ENCODE results near the gene LNPEP. TPM values are rescaled to one million over a fixed set of nuclear protein-coding genes. Genes with fewer than 3 reads are reported as not detected.

LNPEP gene
- total RNA-seq, result 10 to 100 TPM; 40.4 to 71.8 (median 51.3) TPM

DNA sequence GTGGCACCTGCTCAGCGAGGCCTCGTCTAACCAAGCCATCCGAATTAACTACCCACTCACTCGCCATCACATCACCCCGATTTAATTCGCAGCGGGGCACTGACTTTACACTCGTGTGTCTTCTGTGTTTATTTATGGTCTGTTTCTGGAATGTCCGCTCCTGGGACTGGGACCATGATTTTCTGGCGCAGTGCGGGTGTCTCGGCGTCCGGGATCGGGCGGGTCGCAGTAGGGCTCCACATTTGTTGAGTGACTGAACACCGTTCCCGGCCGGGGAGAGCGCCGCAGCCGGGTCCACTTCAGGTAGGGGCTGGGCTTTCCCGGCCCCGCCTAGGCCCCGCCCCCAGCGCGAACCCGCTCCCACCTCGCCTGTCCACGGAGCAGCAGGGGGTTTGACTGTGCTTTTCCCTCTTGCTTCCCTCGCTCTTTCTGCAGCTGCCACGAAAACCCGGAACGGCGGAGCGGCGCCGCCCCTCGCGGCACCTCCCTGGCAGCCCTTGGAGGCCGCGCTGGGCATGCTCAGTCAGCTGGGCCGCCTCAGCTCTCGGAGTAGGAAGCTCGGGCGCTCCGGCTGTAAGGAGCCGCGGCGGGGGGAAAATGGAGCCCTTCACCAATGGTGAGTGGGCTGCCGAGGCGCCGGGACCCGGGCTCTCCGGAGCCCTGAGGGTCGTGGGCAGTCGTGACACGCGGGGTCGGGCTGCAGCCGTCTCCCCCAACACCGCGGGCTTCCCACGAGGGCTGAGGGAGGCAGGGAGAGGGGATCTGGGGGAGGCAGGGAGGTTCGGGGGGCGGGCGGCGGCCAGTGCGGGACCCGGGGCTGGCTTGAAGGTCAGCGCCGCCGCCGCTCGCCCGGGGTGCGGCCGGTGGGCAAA is at the start of gene LNPEP:
Gene LNPEP, plus strand, starts transcription at position 522 of the 872 bp plus-strand sequence. Its CDS starts 76 bp downstream, at position 598.
- Histone ChIP-seq H3K27me3 (no peaks in the 10 kb centered on the region), H3K9me3 (no peaks in the 10 kb centered on the region), H3K36me3 (no peaks in the 10 kb centered on the region), H3K27ac (peak within 1 kb of the TSS; percentile 94 to 99 (median 97)), H3K4me3 (peak within 1 kb of the TSS; percentile 91 to 98 (median 96)), H3K4me1 (peaks cover 0 to 48% (median 29%) of the 10 kb centered on the region in 4 donors)
- TF ChIP-seq POLR2A (IDR thresholded peaks at IDR 0.05), result peak; percentile 63 to 85
- TF ChIP-seq, protein P1, sequence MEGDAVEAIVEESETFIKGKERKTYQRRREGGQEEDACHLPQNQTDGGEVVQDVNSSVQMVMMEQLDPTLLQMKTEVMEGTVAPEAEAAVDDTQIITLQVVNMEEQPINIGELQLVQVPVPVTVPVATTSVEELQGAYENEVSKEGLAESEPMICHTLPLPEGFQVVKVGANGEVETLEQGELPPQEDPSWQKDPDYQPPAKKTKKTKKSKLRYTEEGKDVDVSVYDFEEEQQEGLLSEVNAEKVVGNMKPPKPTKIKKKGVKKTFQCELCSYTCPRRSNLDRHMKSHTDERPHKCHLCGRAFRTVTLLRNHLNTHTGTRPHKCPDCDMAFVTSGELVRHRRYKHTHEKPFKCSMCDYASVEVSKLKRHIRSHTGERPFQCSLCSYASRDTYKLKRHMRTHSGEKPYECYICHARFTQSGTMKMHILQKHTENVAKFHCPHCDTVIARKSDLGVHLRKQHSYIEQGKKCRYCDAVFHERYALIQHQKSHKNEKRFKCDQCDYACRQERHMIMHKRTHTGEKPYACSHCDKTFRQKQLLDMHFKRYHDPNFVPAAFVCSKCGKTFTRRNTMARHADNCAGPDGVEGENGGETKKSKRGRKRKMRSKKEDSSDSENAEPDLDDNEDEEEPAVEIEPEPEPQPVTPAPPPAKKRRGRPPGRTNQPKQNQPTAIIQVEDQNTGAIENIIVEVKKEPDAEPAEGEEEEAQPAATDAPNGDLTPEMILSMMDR (IDR thresholded peaks at IDR 0.05), result peak in 2 of 5 experiments; percentile 35 to 59
- TF ChIP-seq EP300 (IDR thresholded peaks at IDR 0.05), result peak; percentile 60 to 97
- DNase-seq (ENCODE audit: low spot score in 2 of 2), result peak; percentile 88 to 91
- WGBS, 2 donors, result 1% methylated on average over 59 to 76 of the region's 79 CpGs

DNA sequence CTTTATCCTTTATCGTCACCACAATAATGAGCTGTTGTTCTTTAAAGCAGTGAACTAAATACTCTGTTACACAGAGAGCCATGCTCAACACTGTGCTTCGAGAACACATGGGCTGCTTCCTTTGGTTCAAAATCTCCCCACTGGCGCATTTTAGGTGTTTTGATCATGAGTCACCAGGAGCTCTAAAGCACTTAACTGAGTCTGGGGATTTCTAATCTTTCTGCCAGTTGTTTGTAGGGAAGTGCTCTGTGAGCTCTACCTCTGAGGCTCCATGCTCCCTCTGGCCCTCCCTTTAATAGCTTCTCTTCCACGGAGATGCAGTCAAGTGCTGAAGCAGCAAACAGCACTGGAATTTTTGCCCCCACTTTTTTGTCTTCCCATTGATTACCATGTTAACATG is 42.5 kb upstream of the LNPEP start:
- no peak overlapping the region for H3K27ac ChIP-seq
- no peak for DNase-seq (ENCODE audit: low spot score in 2 of 2)
- no peaks in the 10 kb centered on the region for H3K27me3 ChIP-seq
- 64% methylated on average over 4 of the region's 4 CpGs for WGBS, 2 donors
- no peaks in the 10 kb centered on the region for H3K4me1 ChIP-seq
- H3K9me3 ChIP-seq, result no peaks in the 10 kb centered on the region
- no peak overlapping the region for H3K4me3 ChIP-seq
- TF ChIP-seq, protein P1 (IDR thresholded peaks at IDR 0.05), result no peak
- TF ChIP-seq POLR2A (IDR thresholded peaks at IDR 0.05), result no peak
- no peak for TF ChIP-seq EP300 (IDR thresholded peaks at IDR 0.05)
- H3K36me3 ChIP-seq, result peaks cover 0 to 38% (median 0%) of the 10 kb centered on the region in 3 donors

DNA sequence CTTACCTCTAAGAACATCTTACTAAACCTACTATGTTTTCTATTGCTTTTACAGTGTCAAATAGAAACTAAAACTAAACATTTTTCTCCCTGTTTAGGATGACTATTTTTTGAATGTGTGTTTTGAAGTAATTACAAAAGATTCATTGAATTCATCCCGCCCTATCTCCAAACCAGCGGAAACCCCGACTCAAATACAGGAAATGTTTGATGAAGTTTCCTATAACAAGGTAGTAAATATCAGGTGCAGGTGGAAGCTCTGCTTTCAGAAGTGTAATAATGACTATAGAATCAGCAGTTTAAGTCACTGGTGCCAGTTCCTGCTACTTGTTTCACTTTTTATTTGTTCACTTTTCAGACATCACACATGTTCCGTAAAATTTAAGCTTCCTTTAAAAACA is 39.6 kb upstream of the LNPEP start:
- Histone ChIP-seq H3K27ac (peak overlapping the region in 1 of 4 donors; percentile 47), H3K4me1 (no peaks in the 10 kb centered on the region), H3K27me3 (no peaks in the 10 kb centered on the region), H3K36me3 (peaks cover 0 to 41% (median 0%) of the 10 kb centered on the region in 3 donors), H3K4me3 (no peak overlapping the region), H3K9me3 (no peaks in the 10 kb centered on the region)
- TF ChIP-seq, protein P1 (IDR thresholded peaks at IDR 0.05), result no peak
- no peak for TF ChIP-seq POLR2A (IDR thresholded peaks at IDR 0.05)
- no peak for TF ChIP-seq EP300 (IDR thresholded peaks at IDR 0.05)
- DNase-seq (ENCODE audit: low spot score in 2 of 2), result no peak
- WGBS, 2 donors, result 70 to 71% methylated on average over 4 of the region's 4 CpGs

DNA sequence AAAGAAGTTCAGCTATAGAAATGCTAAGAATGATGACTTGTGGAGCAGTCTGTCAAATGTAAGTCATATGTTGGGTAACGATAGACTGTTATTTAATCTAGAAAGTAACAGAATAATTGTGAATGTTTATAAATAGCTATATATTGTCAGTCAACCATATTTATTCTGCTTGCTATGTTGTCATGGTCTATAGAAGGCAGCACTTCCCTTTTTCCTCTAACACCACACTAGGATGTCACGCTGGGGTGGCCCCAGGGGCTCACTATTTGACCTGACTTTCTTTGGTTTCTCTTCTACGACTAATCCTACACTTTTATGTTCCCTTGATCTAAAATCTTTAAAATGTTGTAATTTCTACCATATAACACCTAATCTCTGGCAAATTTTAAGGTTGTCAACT is 39.1 kb upstream of the LNPEP start:
- H3K27ac ChIP-seq, result peak overlapping the region in 1 of 4 donors; percentile 47
- no peak overlapping the region for H3K4me3 ChIP-seq
- H3K36me3 ChIP-seq, result peaks cover 0 to 47% (median 0%) of the 10 kb centered on the region in 3 donors
- 57 to 70% methylated on average over 3 of the region's 3 CpGs for WGBS, 2 donors
- no peaks in the 10 kb centered on the region for H3K4me1 ChIP-seq
- H3K9me3 ChIP-seq, result no peaks in the 10 kb centered on the region
- no peak for DNase-seq (ENCODE audit: low spot score in 2 of 2)
- no peaks in the 10 kb centered on the region for H3K27me3 ChIP-seq
- no peak for TF ChIP-seq POLR2A (IDR thresholded peaks at IDR 0.05)
- TF ChIP-seq EP300 (IDR thresholded peaks at IDR 0.05), result no peak
- TF ChIP-seq, protein P1 (IDR thresholded peaks at IDR 0.05), result no peak

DNA sequence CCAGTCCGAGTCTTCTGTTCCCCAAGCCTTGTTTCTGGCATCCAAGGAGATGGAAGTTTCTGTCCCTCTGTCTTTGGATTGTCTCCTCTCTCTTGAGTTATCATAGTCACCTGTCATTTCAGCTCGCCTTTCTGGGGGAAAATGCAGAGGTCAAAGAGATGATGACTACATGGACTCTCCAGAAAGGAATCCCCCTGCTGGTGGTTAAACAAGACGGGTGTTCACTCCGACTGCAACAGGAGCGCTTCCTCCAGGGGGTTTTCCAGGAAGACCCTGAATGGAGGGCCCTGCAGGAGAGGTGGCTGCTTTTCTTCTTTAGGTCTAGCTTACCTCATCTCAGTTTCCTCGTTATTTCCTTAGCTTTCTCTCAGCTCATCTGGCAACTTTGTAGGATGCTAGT is 34.5 kb upstream of the LNPEP start:
- 90 to 91% methylated on average over 6 of the region's 6 CpGs for WGBS, 2 donors
- H3K36me3 ChIP-seq, result peaks cover 0 to 54% (median 0%) of the 10 kb centered on the region in 3 donors

More for the DNA sequence above, 34.5 kb upstream of the LNPEP start:
- no peak for TF ChIP-seq EP300 (IDR thresholded peaks at IDR 0.05)
- Histone ChIP-seq H3K4me3 (no peak overlapping the region), H3K4me1 (peaks cover 0 to 5% (median 0%) of the 10 kb centered on the region in 4 donors), H3K27me3 (no peaks in the 10 kb centered on the region), H3K9me3 (no peaks in the 10 kb centered on the region), H3K27ac (no peak overlapping the region)
- DNase-seq (ENCODE audit: low spot score in 2 of 2), result no peak
